NB4 (cell line): Measurements from ENCODE around the gene MTMR3.

Source experiments
- CTCF ChIP-seq: IDR thresholded peaks from one replicate; pipeline ENCODE4 v1.5.1; 2012; ENCODE audit warnings: low read depth, low read length
- MAX ChIP-seq: IDR thresholded peaks from 2 replicates; pipeline ENCODE4 v1.6.1; 2011; ENCODE audit warnings: low read depth, low read length
- MYC ChIP-seq: IDR thresholded peaks from 2 replicates; pipeline ENCODE4 v1.6.1; 2011; ENCODE audit warnings: low read depth, low read length
- POLR2A ChIP-seq: IDR thresholded peaks from 2 replicates; pipeline ENCODE4 v1.6.1; 2011; ENCODE audit warnings: mild to moderate bottlenecking; ENCODE audit not compliant: insufficient read length; ENCODE audit errors: extremely low read depth

DNA sequence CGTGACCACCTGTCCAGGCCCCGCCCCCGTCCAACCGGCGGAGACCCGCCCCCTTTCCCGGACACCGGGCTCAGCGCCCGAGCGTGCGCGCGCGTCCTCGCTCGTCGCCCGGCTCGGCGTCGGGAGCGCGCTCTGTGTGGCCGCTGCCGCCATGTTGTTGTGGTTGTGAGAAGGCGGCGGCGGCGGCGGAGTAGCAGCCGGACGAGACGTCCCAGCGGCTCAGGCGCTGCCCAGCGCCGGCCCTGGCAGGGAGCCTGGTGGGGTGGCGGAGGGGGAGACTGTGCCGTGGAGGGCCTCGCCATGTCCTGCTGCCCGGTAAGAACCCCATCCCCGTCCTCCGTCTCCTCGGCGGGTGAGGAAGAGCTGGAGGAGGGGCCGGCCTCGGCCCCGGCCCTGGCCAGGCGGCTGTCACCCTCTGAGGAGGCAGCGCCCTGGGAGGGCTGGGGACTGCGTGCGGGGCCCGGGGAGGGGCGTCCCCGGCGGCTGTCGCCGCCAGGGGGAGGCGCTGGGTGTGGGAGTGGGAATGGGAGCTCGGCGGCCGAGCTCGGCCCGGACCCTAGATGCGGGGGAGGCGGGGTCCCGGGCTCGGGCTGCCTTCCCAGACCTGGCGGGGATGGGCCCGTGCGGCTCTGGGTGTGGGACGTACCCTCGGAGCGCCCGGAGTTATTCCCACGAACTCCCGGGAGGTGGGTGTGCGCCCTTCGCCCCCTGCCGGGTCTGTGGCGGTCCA, at the start of gene MTMR3:
- TF ChIP-seq CTCF (peak; percentile 37), POLR2A (no peak), MYC (no peak), MAX (no peak)
